WERI-Rb-1 (cell line): ENCODE results near the gene ZP1.
A peak's percentile ranks its signal among the peaks of the same experiment; 100 is the strongest.

Source experiments
- DNase-seq: peaks from one replicate; pipeline ENCODE4 v3.0.0-alpha.2; 2020
- H3K27ac ChIP-seq: fragments of 250-450 bp; sonication (Bioruptor Pico); 2 replicates; pipeline ENCODE4 v1.5.1; 2020; ENCODE audit warnings: mild to moderate bottlenecking, moderate library complexity
- H3K27me3 ChIP-seq: fragments of 250-450 bp; sonication (Bioruptor Pico); 2 replicates; pipeline ENCODE4 v1.5.1; 2021; ENCODE audit warnings: mild to moderate bottlenecking, low read depth, moderate library complexity; ENCODE audit not compliant: insufficient read depth, severe bottlenecking
- H3K36me3 ChIP-seq: fragments of 250-450 bp; sonication (Bioruptor Pico); 2 replicates; pipeline ENCODE4 v1.5.1; 2020; ENCODE audit warnings: mild to moderate bottlenecking, moderate library complexity
- H3K4me3 ChIP-seq: 2 replicates; pipeline ENCODE4 v1.5.1; 2011; ENCODE audit warnings: low read depth, mild to moderate bottlenecking, control low read depth, low read length
- H3K9me3 ChIP-seq: fragments of 250-450 bp; sonication (Bioruptor Pico); 2 replicates; pipeline ENCODE4 v1.5.1; 2021; ENCODE audit warnings: mild to moderate bottlenecking, moderate library complexity; ENCODE audit not compliant: severe bottlenecking
- TF ChIP-seq, protein P1 (sequence below): IDR thresholded peaks from 2 replicates; pipeline ENCODE4 v1.5.1; 2011; ENCODE audit warnings: low read depth, mild to moderate bottlenecking, control low read depth, inconsistent platforms, low read length

Gene ZP1

GRCh38 chr11:60825790-60826189, 41.6 kb upstream of the ZP1 start:
- TF ChIP-seq, protein P1, sequence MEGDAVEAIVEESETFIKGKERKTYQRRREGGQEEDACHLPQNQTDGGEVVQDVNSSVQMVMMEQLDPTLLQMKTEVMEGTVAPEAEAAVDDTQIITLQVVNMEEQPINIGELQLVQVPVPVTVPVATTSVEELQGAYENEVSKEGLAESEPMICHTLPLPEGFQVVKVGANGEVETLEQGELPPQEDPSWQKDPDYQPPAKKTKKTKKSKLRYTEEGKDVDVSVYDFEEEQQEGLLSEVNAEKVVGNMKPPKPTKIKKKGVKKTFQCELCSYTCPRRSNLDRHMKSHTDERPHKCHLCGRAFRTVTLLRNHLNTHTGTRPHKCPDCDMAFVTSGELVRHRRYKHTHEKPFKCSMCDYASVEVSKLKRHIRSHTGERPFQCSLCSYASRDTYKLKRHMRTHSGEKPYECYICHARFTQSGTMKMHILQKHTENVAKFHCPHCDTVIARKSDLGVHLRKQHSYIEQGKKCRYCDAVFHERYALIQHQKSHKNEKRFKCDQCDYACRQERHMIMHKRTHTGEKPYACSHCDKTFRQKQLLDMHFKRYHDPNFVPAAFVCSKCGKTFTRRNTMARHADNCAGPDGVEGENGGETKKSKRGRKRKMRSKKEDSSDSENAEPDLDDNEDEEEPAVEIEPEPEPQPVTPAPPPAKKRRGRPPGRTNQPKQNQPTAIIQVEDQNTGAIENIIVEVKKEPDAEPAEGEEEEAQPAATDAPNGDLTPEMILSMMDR, result no peak
- H3K36me3 ChIP-seq, result no peaks in the 10 kb centered on the region
- no peak overlapping the region for H3K4me3 ChIP-seq
- no peak overlapping the region for H3K27ac ChIP-seq
- no peak for DNase-seq
- H3K9me3 ChIP-seq, result no peaks in the 10 kb centered on the region
- H3K27me3 ChIP-seq, result no peaks in the 10 kb centered on the region

DNA sequence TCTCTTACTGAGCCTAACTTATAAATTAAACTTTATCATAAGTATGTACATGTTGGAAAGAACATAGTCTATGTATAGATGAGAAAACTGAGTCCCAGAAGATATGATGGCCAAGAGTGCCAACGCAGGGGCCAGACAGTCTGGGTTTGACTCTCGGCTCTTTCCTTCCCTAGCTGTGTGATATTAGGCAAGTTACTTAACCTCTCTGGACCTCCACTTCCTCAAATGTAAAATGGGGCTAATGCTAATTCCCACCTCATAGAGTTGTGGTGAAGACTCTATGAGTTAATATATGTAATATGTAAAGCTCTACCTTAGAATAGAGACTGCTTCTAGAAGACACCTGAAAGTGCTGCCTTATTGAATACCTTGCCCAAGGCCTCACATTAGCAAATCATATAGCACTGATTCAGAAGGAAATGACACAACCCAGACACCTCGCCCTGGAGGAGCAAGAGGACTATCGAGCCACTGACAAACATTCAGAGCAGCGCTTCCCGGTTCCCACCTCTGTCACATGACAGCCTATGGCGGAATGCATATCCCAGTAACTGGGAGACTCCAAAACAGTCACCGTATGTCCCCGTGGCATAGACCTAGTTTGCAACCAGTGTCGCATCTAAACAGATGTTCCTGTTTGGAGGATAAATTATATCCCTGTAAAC, 36.7 kb upstream of the ZP1 start:
- H3K36me3 ChIP-seq, result no peaks in the 10 kb centered on the region
- no peak for DNase-seq
- no peak overlapping the region for H3K27ac ChIP-seq
- H3K4me3 ChIP-seq, result no peak overlapping the region
- TF ChIP-seq, protein P1, result no peak
- H3K9me3 ChIP-seq, result no peaks in the 10 kb centered on the region
- H3K27me3 ChIP-seq, result no peaks in the 10 kb centered on the region

- Histone ChIP-seq H3K9me3 (no peaks in the 10 kb centered on the region), H3K27ac (no peak overlapping the region), H3K27me3 (no peaks in the 10 kb centered on the region), H3K36me3 (no peaks in the 10 kb centered on the region), H3K4me3 (no peak overlapping the region)
- peak; percentile 74 for DNase-seq
- TF ChIP-seq, protein P1, result peak; percentile 80
Measured at GRCh38 chr11:60831143-60831500, 36.2 kb upstream of the ZP1 start.

DNA sequence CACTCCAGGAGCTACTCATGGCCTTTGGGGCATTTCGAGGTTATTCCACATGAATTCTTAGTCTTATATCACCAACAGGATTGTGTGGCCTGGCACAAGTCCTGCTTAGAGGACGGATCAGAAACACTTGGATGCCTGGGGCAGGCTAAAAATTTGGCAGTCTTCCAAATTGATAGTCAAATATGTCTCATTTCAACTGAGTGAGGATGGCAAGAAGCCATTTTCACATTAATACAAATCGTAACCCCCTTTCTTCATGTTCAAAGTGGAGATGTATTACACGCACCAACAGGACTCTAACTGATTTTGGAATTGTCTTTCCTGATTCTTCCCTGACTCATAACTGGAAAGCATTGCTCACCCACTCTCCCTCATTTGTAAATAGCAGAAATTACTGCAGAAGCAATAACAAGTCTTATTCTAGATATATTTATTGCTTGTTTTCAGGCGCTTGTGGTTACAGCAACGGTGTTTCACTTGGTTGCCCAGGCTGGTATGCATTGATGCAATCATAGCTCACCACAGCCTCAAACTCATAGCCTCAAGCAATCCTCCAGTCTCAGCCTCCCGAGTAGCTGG, 35.8 kb upstream of the ZP1 start:
- Histone ChIP-seq H3K27me3 (no peaks in the 10 kb centered on the region), H3K36me3 (no peaks in the 10 kb centered on the region), H3K9me3 (no peaks in the 10 kb centered on the region), H3K27ac (no peak overlapping the region), H3K4me3 (no peak overlapping the region)
- DNase-seq, result no peak
- TF ChIP-seq, protein P1, result no peak

DNA sequence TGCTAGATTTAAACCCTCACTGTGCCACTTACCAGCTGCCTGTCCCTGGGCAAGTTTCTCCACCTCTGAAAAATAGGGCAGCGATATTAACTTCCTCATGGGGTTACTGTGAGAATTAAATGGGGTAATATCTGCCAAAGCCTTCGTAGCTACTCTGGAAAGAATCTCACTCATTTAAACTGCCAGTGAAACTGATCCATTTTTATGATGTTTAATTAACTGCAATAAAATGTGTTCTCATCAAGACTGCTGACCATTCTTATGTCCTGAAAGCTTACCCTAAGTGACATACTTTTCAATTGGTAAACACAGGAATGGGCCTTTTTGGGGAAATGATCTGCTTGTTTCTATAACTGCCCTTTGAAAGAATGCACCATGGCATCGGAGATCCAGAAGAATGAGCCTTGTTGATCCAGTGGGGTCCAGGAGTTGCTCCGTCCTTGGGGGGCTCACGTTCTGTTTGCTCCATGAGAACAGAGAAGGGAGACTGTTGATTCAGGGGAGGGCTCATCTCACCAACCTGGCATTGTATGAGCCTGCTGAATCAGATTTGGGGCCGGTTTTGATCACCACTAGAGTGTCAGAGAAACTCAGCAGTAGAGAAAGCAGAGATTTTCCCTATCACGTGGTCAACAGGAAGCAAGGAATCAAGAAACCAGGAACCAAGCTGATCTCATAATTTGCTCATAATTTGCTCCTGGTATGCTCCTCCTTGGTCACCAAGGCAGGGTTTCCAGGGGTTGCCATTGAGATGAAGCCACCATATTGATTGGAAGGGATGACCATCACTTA, 32.4 kb upstream of the ZP1 start:
- DNase-seq, result no peak
- no peak overlapping the region for H3K4me3 ChIP-seq
- no peaks in the 10 kb centered on the region for H3K27me3 ChIP-seq
- no peaks in the 10 kb centered on the region for H3K36me3 ChIP-seq
- TF ChIP-seq, protein P1, result no peak
- no peaks in the 10 kb centered on the region for H3K9me3 ChIP-seq
- H3K27ac ChIP-seq, result no peak overlapping the region
